Spleen (tissue), 7 donors: Measurements from ENCODE around the gene UGT3A2.

Experiments
- POLR2AphosphoS5 ChIP-seq, 3 donors: sonication (generic); formaldehyde crosslinking; IDR thresholded peaks; one replicate each; pipeline ENCODE4 v1.5.1; 2017; ENCODE audit warnings: antibody characterized with exemption in 3 of 3
- TF ChIP-seq, protein P1 (sequence below), 11 experiments: fragments of 200-600 bp in 7 of 11; fragments of 450-650 bp in 4 of 11; sonication (generic) in 4 of 11; IDR thresholded peaks in 8 of 11; conservative IDR thresholded peaks in 3 of 11; 1 replicate in 7 of 11; 2 replicates in 4 of 11; pipeline versions ENCODE4 v1.4.0 to v1.8.0; 2016 to 2021; ENCODE audit warnings: antibody characterized with exemption in 11 of 11, inconsistent platforms in 4 of 11, mild to moderate bottlenecking in 1 of 11
- donor health status: DM: no; HTN: no; CAD: no; lungs with moderate emphysema.
- donor health status: DM: no; HTN: no; CAD: no.
- donor health status: DM: no; HTN: no; CAD: no.

DNA sequence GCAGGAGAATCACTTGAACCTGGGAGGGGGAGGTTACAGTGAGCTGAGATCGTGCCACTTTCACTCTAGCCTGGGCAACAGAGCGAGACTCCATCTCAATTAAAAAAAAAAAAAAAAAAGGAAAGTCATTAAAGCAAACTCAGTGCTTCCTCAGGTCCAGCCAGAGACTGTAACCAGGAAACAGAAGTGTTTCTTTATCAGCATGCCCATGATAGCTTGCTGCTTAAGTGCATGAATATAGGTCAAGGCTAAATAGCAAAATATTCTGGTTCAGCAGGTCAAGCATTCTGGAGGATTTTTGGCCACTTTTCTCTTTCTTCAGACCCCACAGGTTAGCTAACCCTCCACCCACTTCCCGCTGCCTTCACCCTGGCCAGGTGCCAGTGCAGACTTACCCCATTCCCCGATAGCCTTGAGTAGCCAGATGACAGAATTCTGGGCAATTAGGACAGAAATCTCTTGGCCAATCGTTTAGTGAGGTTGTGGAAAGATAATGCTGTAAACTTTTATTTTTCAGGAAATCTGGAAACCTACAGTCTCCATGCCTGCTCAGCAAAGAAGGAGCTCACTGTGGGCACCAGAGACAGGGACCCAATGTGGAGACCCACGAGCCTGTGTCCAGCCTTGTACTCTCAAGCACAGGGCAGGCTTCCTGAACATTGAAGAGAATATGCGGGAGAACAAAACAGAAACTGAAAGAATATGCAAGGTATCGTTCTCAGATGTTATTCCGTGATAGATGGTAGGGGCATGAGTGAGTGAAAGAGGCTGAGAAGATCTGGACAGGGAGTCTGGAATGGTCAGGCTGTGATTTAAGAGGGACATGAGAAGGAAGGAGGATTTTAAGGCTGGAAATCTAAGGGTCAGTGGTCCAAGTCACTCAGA is 4.2 kb upstream of the UGT3A2 start:
- TF ChIP-seq, protein P1, sequence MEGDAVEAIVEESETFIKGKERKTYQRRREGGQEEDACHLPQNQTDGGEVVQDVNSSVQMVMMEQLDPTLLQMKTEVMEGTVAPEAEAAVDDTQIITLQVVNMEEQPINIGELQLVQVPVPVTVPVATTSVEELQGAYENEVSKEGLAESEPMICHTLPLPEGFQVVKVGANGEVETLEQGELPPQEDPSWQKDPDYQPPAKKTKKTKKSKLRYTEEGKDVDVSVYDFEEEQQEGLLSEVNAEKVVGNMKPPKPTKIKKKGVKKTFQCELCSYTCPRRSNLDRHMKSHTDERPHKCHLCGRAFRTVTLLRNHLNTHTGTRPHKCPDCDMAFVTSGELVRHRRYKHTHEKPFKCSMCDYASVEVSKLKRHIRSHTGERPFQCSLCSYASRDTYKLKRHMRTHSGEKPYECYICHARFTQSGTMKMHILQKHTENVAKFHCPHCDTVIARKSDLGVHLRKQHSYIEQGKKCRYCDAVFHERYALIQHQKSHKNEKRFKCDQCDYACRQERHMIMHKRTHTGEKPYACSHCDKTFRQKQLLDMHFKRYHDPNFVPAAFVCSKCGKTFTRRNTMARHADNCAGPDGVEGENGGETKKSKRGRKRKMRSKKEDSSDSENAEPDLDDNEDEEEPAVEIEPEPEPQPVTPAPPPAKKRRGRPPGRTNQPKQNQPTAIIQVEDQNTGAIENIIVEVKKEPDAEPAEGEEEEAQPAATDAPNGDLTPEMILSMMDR (IDR thresholded peaks at IDR 0.05 in 8 of 11, conservative IDR thresholded peaks at IDR 0.05 in 3 of 11): no peak
- TF ChIP-seq POLR2AphosphoS5 (IDR thresholded peaks at IDR 0.05): no peak
